ENCODE measurements around the gene RNF130.
"Not testable (repeated sequence)": the region's sequence is repeated elsewhere in the genome, so short reads cannot be mapped to it uniquely, and the experiment has no call there.

RNF130 gene

DNA sequence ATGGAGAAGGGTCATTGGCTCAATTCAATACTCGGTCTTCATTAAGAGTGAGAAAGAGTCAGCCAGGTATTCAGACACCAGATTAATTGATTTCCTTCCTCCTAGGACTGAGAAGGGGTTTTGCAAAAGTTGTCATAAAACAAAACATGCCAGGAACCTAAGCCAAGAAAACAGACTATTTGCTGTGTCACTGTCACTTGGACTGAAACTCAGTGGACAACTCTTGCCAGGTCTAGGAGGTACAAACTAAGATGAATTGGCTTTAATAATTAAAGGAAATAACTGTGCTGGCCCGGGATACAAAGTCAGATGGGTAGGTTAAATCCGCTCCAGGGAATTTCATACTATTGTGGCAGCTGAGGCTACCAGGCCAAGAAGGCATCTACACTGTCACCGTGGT, 92.8 kb downstream of the RNF130 start:
- H3K4me3 ChIP-seq (ENCODE audit: low read depth, low read length), result no peak overlapping the region

DNA sequence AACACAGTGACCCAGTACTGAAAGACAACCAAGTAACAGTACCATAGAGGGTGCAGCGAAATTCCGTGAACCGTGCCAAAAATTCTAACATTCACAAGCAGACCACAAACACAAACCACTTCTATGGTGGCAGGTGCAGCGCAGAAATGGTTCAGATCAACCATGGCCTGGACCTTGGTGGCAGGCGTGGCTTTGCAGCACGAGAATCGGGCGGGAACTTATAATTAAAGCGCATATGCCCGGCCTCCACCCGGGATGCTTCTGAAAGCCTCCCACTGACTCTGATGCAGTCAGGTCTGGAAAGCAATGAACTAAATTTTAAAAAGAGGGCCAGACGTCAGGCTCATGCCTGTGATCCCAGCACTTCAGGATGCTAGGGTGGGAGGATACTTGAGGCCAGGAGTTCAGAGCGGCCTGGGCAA, 95.8 kb downstream of the RNF130 start:
- no peak overlapping the region for H3K4me3 ChIP-seq (ENCODE audit: low read depth, low read length)

GRCh38 chr5:179974946-179975712, 96.4 kb downstream of the RNF130 start:
- no peak overlapping the region for H3K4me3 ChIP-seq (ENCODE audit: low read depth, low read length)

DNA sequence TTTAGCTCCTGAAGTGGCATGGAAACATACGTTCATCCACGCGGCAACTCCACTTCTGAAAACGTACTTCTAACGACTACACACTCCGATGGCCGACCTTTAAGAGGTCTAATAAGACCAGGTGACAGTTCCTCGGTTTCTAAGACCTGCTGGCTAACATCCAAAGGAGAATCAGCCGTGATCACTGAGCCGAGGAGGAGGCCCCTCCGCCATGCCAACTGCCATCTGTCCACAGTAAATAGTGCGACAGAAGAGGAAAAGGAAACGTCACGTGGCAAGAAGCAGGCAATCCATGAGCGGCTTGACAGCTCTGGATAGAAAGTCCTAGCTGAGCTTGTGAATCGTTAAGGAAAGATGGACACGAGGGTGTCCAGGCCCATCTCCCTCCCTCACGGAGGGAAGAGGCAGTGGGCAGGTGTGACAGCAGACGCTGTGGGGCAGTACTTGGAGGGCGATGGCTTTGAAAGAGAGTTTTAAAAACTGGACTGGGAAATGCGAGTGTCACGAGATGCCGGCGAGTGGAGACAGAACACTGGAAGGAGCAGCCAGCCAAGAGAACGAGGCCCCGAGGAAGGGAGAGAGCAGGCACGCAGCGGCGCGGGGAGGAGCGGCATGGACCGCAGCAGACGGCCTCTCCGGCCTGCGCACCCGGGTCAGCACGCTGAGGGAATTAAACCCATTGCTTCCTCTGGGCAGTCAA, 97.2 kb downstream of the RNF130 start:
- no peak overlapping the region for H3K4me3 ChIP-seq (ENCODE audit: low read depth, low read length)

DNA sequence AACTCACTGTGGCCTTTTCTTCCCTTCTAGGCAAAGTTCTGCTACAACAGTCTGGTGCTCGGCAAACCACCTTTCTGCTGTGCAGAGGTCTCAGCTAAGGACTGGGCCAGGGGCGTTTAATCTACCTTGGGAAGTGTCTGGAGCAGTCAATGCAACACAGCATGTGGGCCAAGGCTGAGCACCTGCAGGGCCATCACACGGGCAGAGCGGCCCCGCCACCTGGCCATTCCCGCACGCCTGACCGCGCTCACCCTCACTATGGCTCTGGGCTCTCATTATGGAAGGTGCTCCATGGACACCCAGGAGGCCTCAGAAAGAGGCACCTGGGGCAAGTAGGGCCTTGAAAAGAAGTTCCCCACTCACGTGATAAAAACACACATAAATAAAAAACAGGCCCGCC, 98.2 kb downstream of the RNF130 start:
- no peak overlapping the region for H3K4me3 ChIP-seq (ENCODE audit: low read depth, low read length)

DNA sequence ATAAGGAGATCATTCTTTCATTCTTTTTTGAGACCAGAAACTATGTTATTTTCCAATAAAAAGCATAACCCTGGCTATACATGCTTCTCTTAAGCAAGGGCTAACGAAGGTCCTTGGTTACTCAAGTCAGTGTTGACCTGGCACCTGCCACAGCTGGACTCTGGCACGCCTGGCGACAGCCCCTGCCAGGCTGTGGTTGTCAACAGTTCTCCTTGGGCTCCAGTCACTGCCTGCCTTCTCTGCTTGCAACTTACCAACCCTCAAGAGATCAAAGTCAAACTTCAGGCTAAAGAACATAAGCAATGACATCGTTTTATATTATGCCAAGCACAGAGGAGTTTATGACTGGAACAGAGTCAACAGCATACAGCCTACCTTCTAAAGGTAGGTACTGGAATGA, 102.4 kb downstream of the RNF130 start:
- no peak overlapping the region for H3K4me3 ChIP-seq (ENCODE audit: low read depth, low read length)

- H3K4me3 ChIP-seq (ENCODE audit: low read depth, low read length), result no peak overlapping the region
Observed at GRCh38 chr5:179967489-179967888, 104.1 kb downstream of the RNF130 start.

GRCh38 chr5:179964015-179964414, 107.5 kb downstream of the RNF130 start:
- no peak overlapping the region for H3K4me3 ChIP-seq (ENCODE audit: low read depth, low read length)

DNA sequence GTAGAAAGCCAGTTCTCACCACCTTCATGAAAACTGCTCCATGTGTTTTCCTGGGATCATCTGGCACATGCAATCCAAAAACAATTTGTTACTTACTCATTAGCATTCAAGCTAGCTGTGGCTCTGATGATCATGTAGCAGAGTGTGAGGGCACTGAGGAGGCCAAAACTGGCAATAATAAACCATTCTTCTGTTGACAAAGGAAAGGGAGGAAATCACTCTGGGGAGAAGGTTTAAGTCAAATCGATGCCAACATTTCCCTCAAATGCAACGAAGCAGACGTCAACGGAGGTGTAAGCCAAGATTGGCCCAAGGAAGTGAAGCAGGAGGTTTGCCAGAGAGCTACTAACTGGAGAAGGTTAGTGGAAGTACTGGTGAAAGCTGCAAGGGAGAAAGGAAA, 108.2 kb downstream of the RNF130 start:
- no peak overlapping the region for H3K4me3 ChIP-seq (ENCODE audit: low read depth, low read length)

DNA sequence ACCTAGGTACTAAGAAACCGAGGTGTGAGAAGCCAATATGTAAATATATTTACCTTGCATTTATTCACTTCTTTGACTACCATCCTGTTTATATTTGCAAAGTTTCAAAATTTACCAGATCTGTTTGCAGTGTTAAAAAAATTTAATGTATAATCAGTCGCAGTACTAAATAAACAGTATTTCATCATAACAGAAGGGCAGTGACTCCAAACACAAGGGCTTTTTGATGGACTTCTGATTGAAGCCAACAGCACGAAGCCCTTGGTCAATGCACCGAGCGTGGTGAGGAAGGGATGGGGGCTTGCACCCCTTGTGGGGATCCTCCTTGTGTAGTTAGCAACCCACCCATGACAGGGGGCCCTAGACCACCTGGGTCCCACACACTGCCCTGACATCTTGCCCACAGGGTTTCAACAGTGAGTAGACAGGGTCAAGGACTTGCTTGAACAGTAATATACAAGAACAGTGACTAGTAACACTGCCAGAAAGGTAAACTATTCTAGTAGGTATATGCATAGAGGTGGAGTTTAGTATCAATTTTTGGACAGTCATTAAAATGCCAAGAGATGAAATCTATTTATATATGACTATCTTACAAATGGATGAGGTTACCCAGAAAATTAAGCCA, 111.2 kb downstream of the RNF130 start:
- H3K4me3 ChIP-seq (ENCODE audit: low read depth, low read length), result no peak overlapping the region

DNA sequence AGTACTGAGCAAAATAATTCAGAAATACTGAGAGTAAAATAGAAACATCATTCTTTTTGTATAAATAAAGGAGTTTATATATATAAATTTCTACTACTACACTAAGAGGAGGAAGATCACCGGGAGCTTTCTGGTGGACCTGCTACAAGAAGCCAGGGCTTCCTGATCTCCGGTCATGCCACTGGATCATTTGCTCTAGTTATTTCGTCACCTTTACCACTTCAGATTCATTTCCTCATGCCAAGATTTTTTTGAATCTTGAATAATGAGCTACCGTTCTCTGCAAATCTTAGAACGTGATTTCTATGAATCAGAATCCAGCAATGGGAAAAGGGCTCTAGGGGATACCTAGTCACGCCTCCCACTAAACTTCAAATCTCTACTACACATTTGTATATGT, 111.9 kb downstream of the RNF130 start:
- H3K4me3 ChIP-seq (ENCODE audit: low read depth, low read length), result no peak overlapping the region

- not testable (repeated sequence) for H3K4me3 ChIP-seq (ENCODE audit: low read depth, low read length)
Observed at GRCh38 chr5:179959118-179959517, 112.4 kb downstream of the RNF130 start.

DNA sequence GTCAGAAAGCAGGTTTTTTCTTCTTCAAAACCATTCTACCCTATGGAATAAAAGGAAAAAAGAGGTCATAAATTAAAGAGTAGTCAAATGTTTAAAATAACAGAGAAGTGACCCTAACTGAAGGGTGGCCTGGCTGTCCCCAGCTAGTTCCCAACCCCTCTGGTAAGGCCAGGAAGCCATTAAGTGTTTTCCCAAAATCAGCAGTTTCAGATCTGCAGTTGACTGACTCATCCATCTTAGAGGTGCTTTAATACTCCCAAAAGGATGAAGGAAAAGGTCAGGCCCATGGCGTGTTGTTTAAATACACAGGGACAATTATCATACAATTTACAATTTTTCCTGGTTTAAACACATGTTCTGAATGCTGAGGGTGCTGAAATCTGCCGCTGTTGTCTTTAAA, 115.9 kb downstream of the RNF130 start:
- H3K4me3 ChIP-seq (ENCODE audit: low read depth, low read length), result no peak overlapping the region

- H3K4me3 ChIP-seq (ENCODE audit: low read depth, low read length), result no peak overlapping the region
Observed at GRCh38 chr5:179955062-179955461, 116.5 kb downstream of the RNF130 start.

GRCh38 chr5:179954434-179954833, 117.1 kb downstream of the RNF130 start:
- H3K4me3 ChIP-seq (ENCODE audit: low read depth, low read length), result no peak overlapping the region

- no peak overlapping the region for H3K4me3 ChIP-seq (ENCODE audit: low read depth, low read length)
Observed at GRCh38 chr5:179953987-179954386, 117.6 kb downstream of the RNF130 start.

DNA sequence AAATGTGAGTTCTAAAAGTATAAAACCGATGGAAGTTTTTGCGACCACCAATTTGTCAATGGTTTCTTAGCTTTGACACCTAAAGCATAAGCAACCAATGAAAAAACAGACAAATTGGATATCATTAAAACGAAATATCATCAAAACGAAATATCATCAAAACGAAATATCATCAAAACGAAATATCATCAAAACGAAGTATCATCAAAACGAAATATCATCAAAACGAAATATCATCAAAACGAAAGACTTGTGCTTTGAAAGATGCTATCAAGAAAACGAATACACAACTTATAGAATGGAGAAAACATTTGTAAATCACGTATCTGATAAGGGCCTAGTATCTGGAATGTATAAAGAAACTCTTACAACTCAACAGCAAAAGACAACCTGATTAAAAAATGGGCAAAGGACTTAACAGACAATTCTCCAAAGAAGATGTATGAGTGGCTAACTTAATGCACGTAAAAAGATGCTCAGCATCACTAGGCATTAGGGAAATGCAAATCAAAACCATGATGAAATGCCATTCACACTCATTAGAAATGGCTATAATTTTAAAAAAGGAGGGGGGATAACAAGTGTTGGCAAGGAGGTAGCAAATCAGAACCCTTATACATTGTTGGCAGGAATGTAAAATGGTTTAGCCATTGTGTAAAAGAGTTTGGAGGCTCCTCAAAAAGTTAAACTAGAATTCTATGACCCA, 134.4 kb downstream of the RNF130 start:
- no peak overlapping the region for H3K4me3 ChIP-seq (ENCODE audit: low read depth, low read length)

GRCh38 chr5:179930788-179931473, 140.6 kb downstream of the RNF130 start:
- H3K4me3 ChIP-seq (ENCODE audit: low read depth, low read length), result no peak overlapping the region

DNA sequence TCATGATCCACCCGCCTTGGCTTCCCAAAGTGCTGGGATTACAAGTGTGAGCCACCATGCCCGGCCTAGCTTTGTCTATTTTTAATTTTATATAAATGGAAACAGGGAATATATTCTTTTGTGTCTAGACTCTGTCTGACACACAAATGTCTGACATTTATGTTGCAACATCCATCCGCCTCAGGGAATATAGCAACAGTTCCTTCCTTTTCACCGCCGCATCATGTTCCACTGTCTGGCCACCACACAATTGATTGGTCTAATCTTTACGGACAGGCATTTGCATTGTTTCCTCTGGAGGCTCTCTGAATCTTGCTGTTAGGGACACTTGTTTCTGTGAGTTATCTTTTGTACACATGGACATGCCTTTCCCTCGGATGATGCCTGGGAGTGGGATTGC, 143.7 kb downstream of the RNF130 start:
- H3K4me3 ChIP-seq (ENCODE audit: low read depth, low read length), result no peak overlapping the region

DNA sequence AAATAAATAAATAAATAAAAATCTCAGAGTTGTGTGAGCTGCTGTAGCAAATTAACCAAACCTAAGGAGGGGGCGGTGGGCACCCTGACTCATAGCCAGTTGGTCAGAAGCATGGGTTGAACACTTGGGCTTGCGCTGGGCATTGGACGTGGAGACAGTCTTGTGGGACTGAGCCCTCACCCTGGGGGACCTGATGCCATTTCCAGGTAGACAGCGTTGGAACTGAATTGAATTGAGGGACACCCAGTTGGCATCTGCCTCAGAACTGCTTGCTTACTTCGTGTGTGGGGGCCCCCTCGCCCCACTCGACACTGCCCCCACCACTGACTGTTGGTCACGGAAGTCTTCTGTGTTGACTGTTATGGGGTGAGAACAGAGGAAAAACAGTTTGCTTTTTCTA, 144.9 kb downstream of the RNF130 start:
- H3K4me3 ChIP-seq (ENCODE audit: low read depth, low read length), result no peak overlapping the region

DNA sequence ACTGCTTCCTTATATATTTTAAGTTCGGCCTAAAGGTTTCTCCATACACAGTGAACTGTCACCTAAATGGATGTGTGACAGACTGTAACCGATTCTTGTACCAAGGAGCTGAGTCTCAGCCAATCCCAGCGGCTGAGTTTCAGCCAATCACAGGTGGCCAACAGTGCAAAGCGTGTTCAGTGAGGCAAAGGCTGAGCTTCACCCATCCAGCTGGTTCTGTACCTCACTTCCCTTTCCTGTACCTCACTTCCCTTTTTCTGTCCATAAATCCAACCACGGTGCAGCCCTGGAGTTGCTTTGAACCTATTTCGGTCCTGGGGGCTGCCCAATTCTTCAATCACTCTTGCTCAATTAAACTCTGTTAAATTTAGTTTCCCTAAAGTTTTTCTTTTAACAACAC, 148.1 kb downstream of the RNF130 start:
- H3K4me3 ChIP-seq (ENCODE audit: low read depth, low read length), result no peak overlapping the region

Data from iPS-11a (cell line).